Keratinocyte (primary cell): Measurements from ENCODE around the gene VAMP2. TPM values are rescaled to one million over a fixed set of nuclear protein-coding genes. Genes with fewer than 3 reads are reported as not detected.

ENCODE experiments used
- DNase-seq: peaks from one replicate; pipeline ENCODE4 v3.0.0-alpha.2; 2011; ENCODE audit warnings: low read depth, missing footprints, low spot score
- FAIRE-seq: peaks from 2 replicates; lab custom pipeline; 2011; peaks lifted over from hg19 to GRCh38; lab: Jason Lieb, UNC
- H2AFZ ChIP-seq: 2 replicates; pipeline ENCODE4 v1.6.0; 2012; ENCODE audit warnings: low read length, control low read depth, inconsistent platforms; ENCODE audit not compliant: control insufficient read depth
- H3K27ac ChIP-seq: 2 replicates; pipeline ENCODE4 v1.5.1; 2011; ENCODE audit warnings: low read length; ENCODE audit not compliant: control insufficient read depth, insufficient read depth
- H3K27me3 ChIP-seq: 3 replicates; pipeline ENCODE4 v1.6.0; 2011; ENCODE audit warnings: low read length; ENCODE audit not compliant: control insufficient read depth, insufficient read depth; ENCODE audit errors: extremely low read depth
- H3K36me3 ChIP-seq, 2 experiments: 2 replicates in 1 of 2; 3 replicates in 1 of 2; pipeline ENCODE4 v1.5.1; 2011; ENCODE audit warnings: low read length in 2 of 2, mild to moderate bottlenecking in 1 of 2; ENCODE audit not compliant: control insufficient read depth in 2 of 2, insufficient read depth in 2 of 2; ENCODE audit errors: extremely low read depth in 1 of 2
- H3K4me1 ChIP-seq: 3 replicates; pipeline ENCODE4 v1.5.1; 2011; ENCODE audit warnings: low read length; ENCODE audit not compliant: control insufficient read depth, insufficient read depth; ENCODE audit errors: extremely low read depth
- H3K4me2 ChIP-seq: 3 replicates; pipeline ENCODE4 v1.6.0; 2011; ENCODE audit warnings: low read depth, low read length; ENCODE audit not compliant: control insufficient read depth, insufficient read depth; ENCODE audit errors: extremely low read depth
- H3K4me3 ChIP-seq, 3 experiments: fragments of 200-600 bp in 1 of 3; sonication (generic) in 1 of 3; 2 replicates in 2 of 3; 3 replicates in 1 of 3; pipeline ENCODE4 v1.5.1; 2011 to 2016; ENCODE audit warnings: low read length in 3 of 3, mild to moderate bottlenecking in 3 of 3, control low read depth in 2 of 3, inconsistent platforms in 1 of 3, low read depth in 1 of 3, mixed read lengths in 1 of 3, mixed run types in 1 of 3, moderate library complexity in 1 of 3; ENCODE audit not compliant: control insufficient read depth in 2 of 3, insufficient read depth in 2 of 3; ENCODE audit errors: extremely low read depth in 1 of 3
- H3K79me2 ChIP-seq: 2 replicates; pipeline ENCODE4 v1.6.0; 2012; ENCODE audit warnings: low read length; ENCODE audit not compliant: control insufficient read depth, insufficient read depth
- H3K9ac ChIP-seq: 3 replicates; pipeline ENCODE4 v1.6.0; 2011; ENCODE audit warnings: low read length; ENCODE audit not compliant: control insufficient read depth, insufficient read depth; ENCODE audit errors: extremely low read depth
- H3K9me1 ChIP-seq: 3 replicates; pipeline ENCODE4 v1.6.0; 2011; ENCODE audit warnings: low read length; ENCODE audit not compliant: control insufficient read depth, insufficient read depth; ENCODE audit errors: extremely low read depth
- H3K9me3 ChIP-seq: 2 replicates; pipeline ENCODE4 v1.5.1; 2012; ENCODE audit warnings: low read depth, low read length; ENCODE audit not compliant: control insufficient read depth
- H4K20me1 ChIP-seq: 3 replicates; pipeline ENCODE4 v1.6.0; 2011; ENCODE audit warnings: low read length; ENCODE audit not compliant: control insufficient read depth, insufficient read depth; ENCODE audit errors: extremely low read depth
- CTCF ChIP-seq, 3 experiments: IDR thresholded peaks in 1 of 3; conservative IDR thresholded peaks in 1 of 3; optimal IDR thresholded peaks in 1 of 3; 2 replicates in 2 of 3; 3 replicates in 1 of 3; pipeline versions ENCODE3 to v1.5.1; 2011; ENCODE audit warnings: low read length in 3 of 3, mild to moderate bottlenecking in 3 of 3, moderate library complexity in 2 of 3, control low read depth in 1 of 3, inconsistent platforms in 1 of 3; ENCODE audit not compliant: insufficient read depth in 2 of 3; ENCODE audit errors: extremely low read depth in 1 of 3
- EZH2 ChIP-seq: IDR thresholded peaks from one replicate; pipeline ENCODE4 v1.6.1; 2012; ENCODE audit warnings: inconsistent platforms, mild to moderate bottlenecking, low read length, moderate library complexity
- dilution Hi-C: fragments of 300-500 bp; cut with MboI; formaldehyde crosslinking; loops from one replicate; pipeline ENCODE4 v1.7.0; 2020; ENCODE audit warnings: low sequenced_read_pairs; ENCODE audit not compliant: extremely low pct_ligation_motif_present
- polyA plus RNA-seq, 5 experiments: library from polyadenylated mRNA; depleted of rRNA in 3 of 5; stranded (reverse) in 3 of 5; stranded (forward) in 1 of 5; unstranded in 1 of 5; fragments of >200 nt; gene quantifications; 1 replicate in 1 of 5; 2 replicates in 3 of 5; 3 replicates in 1 of 5; pipeline versions ENCODE4 v1.2.1 to v1.2.3, GENCODE V29; 2011 to 2012; ENCODE audit warnings: missing spikeins in 2 of 5, low read depth in 1 of 5, low replicate concordance in 1 of 5

Gene VAMP2
- polyA plus RNA-seq, 1 donor (not counting 4 experiments of a cell fraction or from before 2014, with no cell fraction given): 9.8 TPM

- DNase-seq (no peak), FAIRE-seq (no peak)
- Histone ChIP-seq H3K9ac (peak overlapping the region; percentile 54), H2AFZ (peak overlapping the region; percentile 7), H3K79me2 (no peaks in the 10 kb centered on the region), H3K4me1 (peaks cover 50% of the 10 kb centered on the region), H3K27me3 (peaks cover 26% of the 10 kb centered on the region), H3K4me2 (peak overlapping the region; percentile 92), H3K27ac (no peak overlapping the region), H4K20me1 (peaks cover 4% of the 10 kb centered on the region), H3K9me1 (peaks cover 3% of the 10 kb centered on the region), H3K4me3 (peak overlapping the region; percentile 49 to 93 (median 78)), H3K36me3 (no peaks in the 10 kb centered on the region), H3K9me3 (no peaks in the 10 kb centered on the region)
- TF ChIP-seq EZH2 (no peak), CTCF (optimal IDR thresholded peaks at IDR 0.05 in 1 of 3, IDR thresholded peaks at IDR 0.05 in 1 of 3, conservative IDR thresholded peaks at IDR 0.05 in 1 of 3; ENCODE audit: extremely low read depth in 1 of 3, insufficient read depth in 2 of 3, low read length in 3 of 3) (peak; percentile 22 to 82 (median 44))
- dilution Hi-C loops: no loop called here
Observed at GRCh38 chr17:8121681-8122421, 40.9 kb downstream of the VAMP2 start.

- TF ChIP-seq CTCF (optimal IDR thresholded peaks at IDR 0.05 in 1 of 3, IDR thresholded peaks at IDR 0.05 in 1 of 3, conservative IDR thresholded peaks at IDR 0.05 in 1 of 3; ENCODE audit: extremely low read depth in 1 of 3, insufficient read depth in 2 of 3, low read length in 3 of 3): no peak
- Histone ChIP-seq H3K36me3 (no peaks in the 10 kb centered on the region), H3K4me2 (peak overlapping the region; percentile 98), H3K9ac (peak overlapping the region; percentile 54), H3K4me3 (peak overlapping the region; percentile 49 to 89 (median 81)), H3K9me3 (no peaks in the 10 kb centered on the region), H3K9me1 (peaks cover 3% of the 10 kb centered on the region), H4K20me1 (peaks cover 4% of the 10 kb centered on the region), H3K79me2 (no peaks in the 10 kb centered on the region), H2AFZ (no peak overlapping the region), H3K27ac (no peak overlapping the region), H3K4me1 (peaks cover 50% of the 10 kb centered on the region), H3K27me3 (peaks cover 26% of the 10 kb centered on the region)
- DNase-seq (no peak), FAIRE-seq (no peak)
- dilution Hi-C loops: no loop called here
Observed at GRCh38 chr17:8121407-8121680, 41.4 kb downstream of the VAMP2 start.
